Nephron progenitor cell (in vitro differentiated cells): Measurements from ENCODE around the gene CAPN13.

Experiments used
- DNase-seq: peaks from one replicate; pipeline ENCODE4 v3.0.0; 2021
- H3K27ac Mint-ChIP-seq: 2 replicates; pipeline ENCODE4 v1.8.0; 2021; ENCODE audit warnings: mild to moderate bottlenecking, moderate library complexity, mixed read lengths
- H3K27me3 Mint-ChIP-seq: 2 replicates; pipeline ENCODE4 v1.8.0; 2021; ENCODE audit warnings: mild to moderate bottlenecking, low read depth, mixed read lengths; ENCODE audit not compliant: poor library complexity
- H3K36me3 Mint-ChIP-seq: 2 replicates; pipeline ENCODE4 v1.8.0; 2021; ENCODE audit warnings: low read depth, mixed read lengths
- H3K4me1 Mint-ChIP-seq: 2 replicates; pipeline ENCODE4 v1.8.0; 2021; ENCODE audit warnings: mixed read lengths
- H3K4me3 Mint-ChIP-seq: 2 replicates; pipeline ENCODE4 v1.8.0; 2021; ENCODE audit warnings: mild to moderate bottlenecking, moderate library complexity, mixed read lengths
- H3K9me3 Mint-ChIP-seq: 2 replicates; pipeline ENCODE4 v1.8.0; 2021; ENCODE audit warnings: mild to moderate bottlenecking, moderate library complexity, mixed read lengths
- CTCF ChIP-seq: fragments of 200-600 bp; sonication (generic); IDR thresholded peaks from 2 replicates; pipeline ENCODE4 v1.5.0; 2021; ENCODE audit warnings: antibody characterized with exemption

CAPN13 gene

DNA sequence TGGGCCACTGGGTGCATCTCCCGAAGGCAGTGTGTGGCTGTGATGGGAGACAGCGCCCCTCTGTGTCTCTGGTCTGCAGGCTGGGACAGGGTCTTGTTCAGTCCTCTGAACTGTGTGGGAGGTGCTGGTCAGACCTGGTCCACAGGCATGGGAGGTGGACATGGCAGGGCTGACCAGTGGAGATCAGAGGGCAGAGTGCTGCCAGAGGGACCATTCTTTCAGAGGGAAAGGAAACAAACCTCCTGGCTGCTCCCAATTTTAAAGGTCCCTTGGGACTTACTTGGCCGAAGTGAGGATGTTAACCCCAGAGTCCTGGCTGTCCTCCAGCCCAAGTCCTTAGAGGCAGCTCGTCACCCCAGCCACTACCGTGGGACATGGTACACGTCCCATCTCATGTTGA, 4.0 kb downstream of the CAPN13 start:
- Mint-ChIP-seq H3K4me3 (no peak overlapping the region), H3K27ac (no peak overlapping the region), H3K9me3 (no peaks in the 10 kb centered on the region), H3K27me3 (peaks cover 16% of the 10 kb centered on the region), H3K4me1 (peaks cover 10% of the 10 kb centered on the region), H3K36me3 (no peaks in the 10 kb centered on the region)
- no peak for DNase-seq
- TF ChIP-seq CTCF: no peak

DNA sequence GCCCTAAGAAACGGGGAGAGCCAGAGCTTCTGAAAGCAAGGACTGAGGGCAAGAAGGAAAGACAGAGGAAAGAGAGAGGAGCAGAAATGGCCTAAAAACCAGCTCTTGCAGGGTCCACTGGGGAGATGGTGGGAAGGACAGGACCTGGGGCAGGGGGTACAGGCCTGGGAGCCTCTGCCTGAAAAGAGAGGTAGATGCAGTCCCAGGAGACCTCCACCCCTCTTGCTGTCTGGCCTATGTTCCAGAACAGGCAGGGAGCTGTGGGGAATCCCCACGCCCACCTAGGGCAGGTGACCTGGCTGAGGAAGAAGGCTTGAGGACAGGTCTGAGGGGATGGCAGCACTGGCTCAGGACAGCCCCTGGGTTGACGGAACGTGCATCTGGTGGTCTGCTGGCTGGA, 4.6 kb downstream of the CAPN13 start:
- H3K9me3 Mint-ChIP-seq: no peaks in the 10 kb centered on the region
- no peak overlapping the region for H3K4me3 Mint-ChIP-seq
- peaks cover 18% of the 10 kb centered on the region for H3K27me3 Mint-ChIP-seq
- DNase-seq: no peak
- H3K36me3 Mint-ChIP-seq: no peaks in the 10 kb centered on the region
- H3K27ac Mint-ChIP-seq: no peak overlapping the region
- H3K4me1 Mint-ChIP-seq: peaks cover 12% of the 10 kb centered on the region
- TF ChIP-seq CTCF: no peak

DNA sequence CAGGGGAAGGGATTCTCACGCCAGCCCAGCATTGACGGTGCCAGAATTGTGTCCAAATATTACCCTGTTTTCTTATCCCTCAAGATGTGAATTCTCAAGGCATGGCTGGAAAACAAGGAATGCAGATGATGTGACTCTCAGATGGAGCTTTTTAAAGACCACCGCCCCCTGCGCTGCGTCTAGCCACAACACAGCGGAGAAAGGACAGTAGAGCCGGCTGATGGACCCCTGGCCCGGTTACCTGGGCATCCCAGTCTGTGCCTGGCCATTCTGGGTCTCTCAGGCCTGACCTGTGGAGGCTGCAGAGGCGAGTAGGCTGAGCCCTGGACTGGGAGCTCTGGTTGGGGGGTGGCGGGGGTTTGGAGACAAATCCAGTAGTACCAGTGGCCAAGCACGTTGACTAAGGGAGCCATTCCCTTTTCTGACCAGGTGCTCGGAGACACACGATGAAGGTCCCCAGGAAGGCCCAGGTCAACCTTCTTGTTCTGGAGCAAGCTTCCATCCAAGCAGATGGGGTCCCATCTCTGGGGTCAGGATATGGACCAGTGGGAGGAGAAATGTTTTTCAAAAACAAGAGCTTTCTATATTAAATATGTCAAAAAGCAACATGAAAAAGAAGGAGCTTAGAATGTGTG, 5.3 kb downstream of the CAPN13 start:
- Mint-ChIP-seq H3K4me1 (peaks cover 12% of the 10 kb centered on the region), H3K36me3 (no peaks in the 10 kb centered on the region), H3K27me3 (peaks cover 16% of the 10 kb centered on the region), H3K27ac (no peak overlapping the region), H3K4me3 (no peak overlapping the region), H3K9me3 (no peaks in the 10 kb centered on the region)
- TF ChIP-seq CTCF: no peak
- no peak for DNase-seq

DNA sequence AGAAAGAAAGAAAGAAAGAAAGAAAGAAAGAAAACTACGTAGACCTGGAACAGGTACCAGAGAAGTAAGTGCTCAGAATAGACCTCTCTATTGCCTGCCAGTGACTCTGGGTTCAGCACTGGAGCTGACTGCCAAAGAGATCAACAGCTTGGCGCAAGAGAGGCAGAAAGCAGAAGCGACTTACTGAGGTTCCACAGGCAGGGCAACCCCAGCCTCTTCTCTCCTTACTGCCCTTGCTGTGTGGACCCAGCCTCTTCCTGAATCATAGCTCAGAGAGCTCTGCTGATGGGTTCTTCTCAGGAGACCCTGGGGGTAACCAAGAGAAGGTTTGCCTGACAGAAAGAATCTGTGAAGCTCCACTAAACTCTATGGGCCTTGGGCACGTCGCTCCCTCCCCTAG, 7.1 kb downstream of the CAPN13 start:
- DNase-seq: no peak
- peaks cover 12% of the 10 kb centered on the region for H3K4me1 Mint-ChIP-seq
- TF ChIP-seq CTCF: no peak
- H3K4me3 Mint-ChIP-seq: no peak overlapping the region
- H3K27me3 Mint-ChIP-seq: peaks cover 11% of the 10 kb centered on the region
- H3K27ac Mint-ChIP-seq: no peak overlapping the region
- H3K36me3 Mint-ChIP-seq: no peaks in the 10 kb centered on the region
- no peaks in the 10 kb centered on the region for H3K9me3 Mint-ChIP-seq

DNA sequence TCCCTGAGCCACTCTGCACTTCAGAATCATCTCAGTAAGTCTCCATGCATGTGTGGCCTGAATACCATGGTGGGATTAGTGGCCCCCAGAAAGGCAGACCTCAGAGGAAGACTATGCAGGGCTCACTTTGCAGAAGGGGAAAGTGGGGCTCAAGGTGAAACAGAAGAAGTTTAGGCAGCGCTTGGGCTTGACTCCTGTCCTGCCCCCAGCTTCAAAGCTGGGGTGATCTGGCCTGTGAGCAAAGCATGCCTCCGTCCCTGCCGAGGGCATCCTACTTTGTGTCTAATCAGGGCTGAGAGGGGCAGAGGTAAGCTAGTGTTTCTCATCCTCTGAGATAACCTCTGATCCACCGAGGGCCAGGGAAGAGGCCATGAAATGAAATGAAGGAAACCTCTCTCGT, 7.9 kb downstream of the CAPN13 start:
- Mint-ChIP-seq H3K9me3 (no peaks in the 10 kb centered on the region), H3K4me1 (peaks cover 12% of the 10 kb centered on the region), H3K36me3 (no peaks in the 10 kb centered on the region), H3K4me3 (no peak overlapping the region), H3K27ac (no peak overlapping the region), H3K27me3 (peaks cover 10% of the 10 kb centered on the region)
- DNase-seq: no peak
- TF ChIP-seq CTCF: no peak

DNA sequence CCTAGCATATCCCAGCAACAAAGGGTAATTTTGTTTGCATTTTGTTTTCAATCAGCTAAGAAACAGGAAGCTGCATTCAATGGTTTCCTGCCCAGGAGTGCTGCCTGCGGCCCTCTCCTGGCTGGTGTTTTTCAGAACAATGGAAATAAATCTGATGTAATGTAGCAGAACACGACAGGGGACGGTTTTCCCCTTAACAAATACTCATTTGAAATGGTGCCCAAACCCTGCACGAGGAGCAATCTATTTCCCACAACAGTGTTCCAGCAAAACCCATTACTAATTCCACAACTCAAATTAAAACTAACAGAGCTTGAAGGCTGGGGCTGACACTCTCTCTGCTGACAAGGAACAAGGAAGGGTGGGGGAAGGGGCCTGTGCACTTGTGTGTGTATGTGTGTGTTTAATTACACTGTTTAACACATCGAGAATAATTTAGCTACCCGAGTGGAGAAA, 8.7 kb downstream of the CAPN13 start:
- no peak for TF ChIP-seq CTCF
- Mint-ChIP-seq H3K27ac (no peak overlapping the region), H3K27me3 (peaks cover 10% of the 10 kb centered on the region), H3K4me1 (peaks cover 12% of the 10 kb centered on the region), H3K9me3 (no peaks in the 10 kb centered on the region), H3K36me3 (no peaks in the 10 kb centered on the region), H3K4me3 (no peak overlapping the region)
- no peak for DNase-seq
